AG04450 (cell line): ENCODE measurements around the gene SIDT1. TPM values are rescaled to one million over a fixed set of nuclear protein-coding genes. Genes with fewer than 3 reads are reported as not detected.

Source experiments
- CTCF ChIA-PET: fragments of 300-600, 350-600 bp; formaldehyde crosslinking; extraction: SDS; loops from one replicate; lab custom pipeline; 2022; ENCODE audit warnings: antibody characterized with exemption, inconsistent platforms; lab: Charles Lee
- POLR2A ChIA-PET: fragments of 350-600 bp; formaldehyde crosslinking; extraction: SDS; loops from one replicate; lab custom pipeline; 2021; ENCODE audit warnings: antibody characterized with exemption, inconsistent platforms; lab: Yijun Ruan, JAX
- DNase-seq: peaks from one replicate; pipeline ENCODE4 v3.0.0-alpha.2; 2011; ENCODE audit warnings: low read depth, low spot score
- H3K27ac ChIP-seq: one replicate; pipeline ENCODE4 v1.5.1; 2012; ENCODE audit warnings: low read depth, low read length, control low read depth
- H3K27me3 ChIP-seq: one replicate; pipeline ENCODE4 v1.6.0; 2012; ENCODE audit warnings: low read length; ENCODE audit not compliant: control insufficient read depth, insufficient read depth
- H3K4me3 ChIP-seq: 2 replicates; pipeline ENCODE4 v1.5.1; 2011; ENCODE audit warnings: mild to moderate bottlenecking, low read depth, low read length, control low read depth
- H3K9me3 ChIP-seq: 2 replicates; pipeline ENCODE4 v1.5.1; 2012; ENCODE audit warnings: low read length; ENCODE audit not compliant: control insufficient read depth, insufficient read depth
- polyA plus RNA-seq: library from polyadenylated mRNA; depleted of rRNA; stranded (reverse); fragments of >200 nt; gene quantifications from 2 replicates; pipeline ENCODE4 v1.2.3, GENCODE V29; 2011
- TF ChIP-seq, protein P1 (sequence below): IDR thresholded peaks from 2 replicates; pipeline ENCODE4 v1.5.1; 2011; ENCODE audit warnings: low read depth, low read length, control low read depth, inconsistent platforms

Gene SIDT1
- polyA plus RNA-seq, 1 experiment = not detected

DNA sequence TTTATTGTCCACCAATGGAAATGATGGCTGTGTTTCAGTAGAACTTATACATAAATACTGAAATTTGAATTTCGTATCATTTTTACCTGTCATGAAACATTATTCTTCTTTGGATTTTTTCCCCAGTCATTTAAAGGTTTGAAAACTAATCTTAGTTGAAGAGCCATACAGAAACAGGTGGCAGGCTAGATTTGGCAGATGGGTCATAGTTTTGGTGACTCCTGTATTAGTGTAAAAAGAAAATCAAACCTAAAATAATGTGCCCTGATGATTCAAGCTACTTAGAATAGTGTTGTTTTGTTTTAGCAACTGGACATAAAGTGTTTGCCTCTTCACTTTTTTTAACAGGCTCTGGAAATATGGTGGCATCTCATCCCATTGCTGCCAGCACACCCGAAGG lies 68.9 kb downstream of the SIDT1 start:
- H3K27me3 ChIP-seq = peaks cover 12% of the 10 kb centered on the region
- CTCF ChIA-PET = no interaction called here
- POLR2A ChIA-PET = no interaction called here
- H3K4me3 ChIP-seq = no peak overlapping the region
- TF ChIP-seq, protein P1, sequence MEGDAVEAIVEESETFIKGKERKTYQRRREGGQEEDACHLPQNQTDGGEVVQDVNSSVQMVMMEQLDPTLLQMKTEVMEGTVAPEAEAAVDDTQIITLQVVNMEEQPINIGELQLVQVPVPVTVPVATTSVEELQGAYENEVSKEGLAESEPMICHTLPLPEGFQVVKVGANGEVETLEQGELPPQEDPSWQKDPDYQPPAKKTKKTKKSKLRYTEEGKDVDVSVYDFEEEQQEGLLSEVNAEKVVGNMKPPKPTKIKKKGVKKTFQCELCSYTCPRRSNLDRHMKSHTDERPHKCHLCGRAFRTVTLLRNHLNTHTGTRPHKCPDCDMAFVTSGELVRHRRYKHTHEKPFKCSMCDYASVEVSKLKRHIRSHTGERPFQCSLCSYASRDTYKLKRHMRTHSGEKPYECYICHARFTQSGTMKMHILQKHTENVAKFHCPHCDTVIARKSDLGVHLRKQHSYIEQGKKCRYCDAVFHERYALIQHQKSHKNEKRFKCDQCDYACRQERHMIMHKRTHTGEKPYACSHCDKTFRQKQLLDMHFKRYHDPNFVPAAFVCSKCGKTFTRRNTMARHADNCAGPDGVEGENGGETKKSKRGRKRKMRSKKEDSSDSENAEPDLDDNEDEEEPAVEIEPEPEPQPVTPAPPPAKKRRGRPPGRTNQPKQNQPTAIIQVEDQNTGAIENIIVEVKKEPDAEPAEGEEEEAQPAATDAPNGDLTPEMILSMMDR = no peak
- no peak overlapping the region for H3K27ac ChIP-seq
- no peak for DNase-seq
- no peaks in the 10 kb centered on the region for H3K9me3 ChIP-seq

GRCh38 chr3:113602256-113602655 lies 69.9 kb downstream of the SIDT1 start:
- Histone ChIP-seq H3K9me3 (no peaks in the 10 kb centered on the region), H3K27ac (no peak overlapping the region), H3K27me3 (peaks cover 14% of the 10 kb centered on the region), H3K4me3 (no peak overlapping the region)
- no peak for DNase-seq
- ChIA-PET POLR2A (no interaction called here), CTCF (no interaction called here)
- TF ChIP-seq, protein P1 = no peak

DNA sequence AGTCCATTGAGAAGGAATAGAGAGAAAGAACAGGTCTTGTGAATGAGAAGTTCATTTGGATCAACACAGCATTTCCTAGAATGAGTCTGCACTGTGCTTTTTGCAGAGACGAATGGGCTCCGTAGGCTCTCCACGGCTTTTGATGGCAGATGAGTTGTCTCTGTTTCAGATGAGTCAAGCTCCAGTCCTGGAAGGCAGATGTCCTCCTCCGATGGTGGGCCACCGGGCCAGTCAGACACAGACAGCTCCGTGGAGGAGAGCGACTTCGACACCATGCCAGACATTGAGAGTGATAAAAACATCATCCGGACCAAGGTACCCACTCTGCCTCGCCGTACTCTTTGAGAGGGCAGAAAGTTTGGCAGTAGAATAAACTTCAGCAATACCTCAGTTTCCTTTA lies 70.5 kb downstream of the SIDT1 start:
- ChIA-PET CTCF (no interaction called here), POLR2A (no interaction called here)
- Histone ChIP-seq H3K27me3 (peaks cover 14% of the 10 kb centered on the region), H3K9me3 (no peaks in the 10 kb centered on the region), H3K4me3 (no peak overlapping the region), H3K27ac (no peak overlapping the region)
- TF ChIP-seq, protein P1 = no peak
- no peak for DNase-seq

- DNase-seq = no peak
- CTCF ChIA-PET = interaction anchor here (0.8 to 0.9 kb wide), 2 partner anchors 23 to 572 kb away, joined by 3 read pairs; no protein-coding TSS in a partner anchor
- Histone ChIP-seq H3K27ac (no peak overlapping the region), H3K27me3 (peaks cover 18% of the 10 kb centered on the region), H3K9me3 (no peaks in the 10 kb centered on the region), H3K4me3 (no peak overlapping the region)
- TF ChIP-seq, protein P1 = no peak
- POLR2A ChIA-PET = no interaction called here
Observed at GRCh38 chr3:113606539-113607218, 74.3 kb downstream of the SIDT1 start.

GRCh38 chr3:113607219-113607596 lies 74.9 kb downstream of the SIDT1 start:
- ChIA-PET CTCF (interaction anchor here (0.6 kb wide), 1 partner anchor 441 kb away, joined by 4 read pairs; no protein-coding TSS in a partner anchor), POLR2A (no interaction called here)
- no peak overlapping the region for H3K27ac ChIP-seq
- no peak overlapping the region for H3K4me3 ChIP-seq
- peaks cover 18% of the 10 kb centered on the region for H3K27me3 ChIP-seq
- H3K9me3 ChIP-seq = no peaks in the 10 kb centered on the region
- TF ChIP-seq, protein P1 = no peak
- no peak for DNase-seq
